Mesothelial cell of epicardium (in vitro differentiated cells): Measurements from ENCODE around the gene CCDC6. TPM values are rescaled to one million over a fixed set of nuclear protein-coding genes. Genes with fewer than 3 reads are reported as not detected.
"Not testable (repeated sequence)": the region's sequence is repeated elsewhere in the genome, so short reads cannot be mapped to it uniquely, and the experiment has no call there.

Experiments
- DNase-seq, 2 experiments: peaks; one replicate each; pipeline ENCODE4 v3.0.0; 2021; ENCODE audit warnings: low spot score in 2 of 2; ENCODE audit not compliant: unreplicated experiment in 2 of 2
- H3K27ac Mint-ChIP-seq: 2 replicates; pipeline ENCODE4 v1.8.0; 2021; ENCODE audit warnings: mixed read lengths
- H3K27me3 Mint-ChIP-seq: 2 replicates; pipeline ENCODE4 v1.8.0; 2021; ENCODE audit warnings: low read depth, mixed read lengths
- H3K36me3 Mint-ChIP-seq: 2 replicates; pipeline ENCODE4 v1.8.0; 2021; ENCODE audit warnings: mixed read lengths
- H3K4me1 Mint-ChIP-seq: 2 replicates; pipeline ENCODE4 v1.8.0; 2021; ENCODE audit warnings: mixed read lengths
- H3K4me3 Mint-ChIP-seq: 2 replicates; pipeline ENCODE4 v1.8.0; 2021; ENCODE audit warnings: mild to moderate bottlenecking, moderate library complexity, mixed read lengths
- H3K9me3 Mint-ChIP-seq: 2 replicates; pipeline ENCODE4 v1.8.0; 2021; ENCODE audit warnings: mixed read lengths
- total RNA-seq: library from RNA; stranded (reverse); gene quantifications from 3 replicates; pipeline ENCODE4 v1.2.1, GENCODE V29; 2021
- TF ChIP-seq, protein P1 (sequence below): fragments of 200-600 bp; sonication (generic); IDR thresholded peaks from one replicate; pipeline ENCODE4 v1.5.0; 2021; ENCODE audit warnings: antibody characterized with exemption; ENCODE audit not compliant: unreplicated experiment

Gene CCDC6
- total RNA-seq, 1 donor from 2014 or later, result 50.5 TPM

DNA sequence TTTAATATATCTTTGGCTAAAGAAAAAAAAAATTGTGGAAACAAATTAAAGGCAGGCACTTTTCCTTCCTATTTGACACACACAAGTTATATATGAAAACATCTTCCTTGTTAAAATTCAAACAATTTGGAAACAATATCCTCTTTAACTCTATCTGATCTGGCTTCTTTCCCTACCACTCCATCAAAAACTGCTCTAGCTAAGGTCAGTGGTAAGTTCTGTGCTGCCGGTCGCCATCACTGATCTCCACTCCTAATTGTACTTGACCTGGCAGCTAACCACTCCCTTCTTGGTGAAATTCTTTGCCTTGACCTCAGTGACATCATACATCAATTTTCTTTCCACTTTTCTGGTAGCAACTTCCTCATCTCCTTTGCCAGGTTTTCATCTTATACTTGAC lies 105.2 kb downstream of the CCDC6 start:
- Mint-ChIP-seq H3K4me3 (no peak overlapping the region), H3K9me3 (no peaks in the 10 kb centered on the region), H3K36me3 (peaks cover 50% of the 10 kb centered on the region), H3K27ac (no peak overlapping the region), H3K4me1 (no peaks in the 10 kb centered on the region), H3K27me3 (no peaks in the 10 kb centered on the region)
- TF ChIP-seq, protein P1, sequence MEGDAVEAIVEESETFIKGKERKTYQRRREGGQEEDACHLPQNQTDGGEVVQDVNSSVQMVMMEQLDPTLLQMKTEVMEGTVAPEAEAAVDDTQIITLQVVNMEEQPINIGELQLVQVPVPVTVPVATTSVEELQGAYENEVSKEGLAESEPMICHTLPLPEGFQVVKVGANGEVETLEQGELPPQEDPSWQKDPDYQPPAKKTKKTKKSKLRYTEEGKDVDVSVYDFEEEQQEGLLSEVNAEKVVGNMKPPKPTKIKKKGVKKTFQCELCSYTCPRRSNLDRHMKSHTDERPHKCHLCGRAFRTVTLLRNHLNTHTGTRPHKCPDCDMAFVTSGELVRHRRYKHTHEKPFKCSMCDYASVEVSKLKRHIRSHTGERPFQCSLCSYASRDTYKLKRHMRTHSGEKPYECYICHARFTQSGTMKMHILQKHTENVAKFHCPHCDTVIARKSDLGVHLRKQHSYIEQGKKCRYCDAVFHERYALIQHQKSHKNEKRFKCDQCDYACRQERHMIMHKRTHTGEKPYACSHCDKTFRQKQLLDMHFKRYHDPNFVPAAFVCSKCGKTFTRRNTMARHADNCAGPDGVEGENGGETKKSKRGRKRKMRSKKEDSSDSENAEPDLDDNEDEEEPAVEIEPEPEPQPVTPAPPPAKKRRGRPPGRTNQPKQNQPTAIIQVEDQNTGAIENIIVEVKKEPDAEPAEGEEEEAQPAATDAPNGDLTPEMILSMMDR, result no peak
- DNase-seq, result no peak

GRCh38 chr10:59799421-59799820 lies 106.9 kb downstream of the CCDC6 start:
- TF ChIP-seq, protein P1, result no peak
- H3K9me3 Mint-ChIP-seq, result no peaks in the 10 kb centered on the region

DNA sequence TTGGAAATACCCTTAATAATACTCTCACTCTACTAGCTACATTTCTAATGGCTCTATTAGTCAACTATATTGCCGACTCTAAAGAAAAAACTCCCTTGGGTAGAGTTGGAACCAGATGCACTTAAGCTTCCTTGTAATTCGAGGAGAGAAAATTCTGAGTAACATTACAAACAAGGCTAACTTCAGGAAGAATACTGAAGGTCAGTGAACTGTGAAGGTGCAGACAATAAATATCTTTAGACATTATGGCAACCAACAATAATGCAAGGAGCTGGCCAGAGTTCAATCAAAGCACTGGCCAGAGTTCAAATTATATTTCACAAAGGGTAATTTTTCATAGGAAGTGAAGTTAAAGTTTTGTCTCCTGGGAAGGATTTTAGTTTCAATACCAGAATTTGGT lies 112.4 kb downstream of the CCDC6 start:
- H3K4me1 Mint-ChIP-seq, result peaks cover 1% of the 10 kb centered on the region
- TF ChIP-seq, protein P1, result no peak
- no peak for DNase-seq
- H3K4me3 Mint-ChIP-seq, result no peak overlapping the region
- no peaks in the 10 kb centered on the region for H3K27me3 Mint-ChIP-seq
- no peak overlapping the region for H3K27ac Mint-ChIP-seq
- no peaks in the 10 kb centered on the region for H3K9me3 Mint-ChIP-seq
- H3K36me3 Mint-ChIP-seq, result peaks cover 59% of the 10 kb centered on the region

More at GRCh38 chr10:59799421-59799820, 106.9 kb downstream of the CCDC6 start:
- Mint-ChIP-seq H3K36me3 (peaks cover 55% of the 10 kb centered on the region), H3K4me1 (no peaks in the 10 kb centered on the region), H3K27ac (no peak overlapping the region), H3K4me3 (no peak overlapping the region), H3K27me3 (no peaks in the 10 kb centered on the region)
- DNase-seq, result no peak

DNA sequence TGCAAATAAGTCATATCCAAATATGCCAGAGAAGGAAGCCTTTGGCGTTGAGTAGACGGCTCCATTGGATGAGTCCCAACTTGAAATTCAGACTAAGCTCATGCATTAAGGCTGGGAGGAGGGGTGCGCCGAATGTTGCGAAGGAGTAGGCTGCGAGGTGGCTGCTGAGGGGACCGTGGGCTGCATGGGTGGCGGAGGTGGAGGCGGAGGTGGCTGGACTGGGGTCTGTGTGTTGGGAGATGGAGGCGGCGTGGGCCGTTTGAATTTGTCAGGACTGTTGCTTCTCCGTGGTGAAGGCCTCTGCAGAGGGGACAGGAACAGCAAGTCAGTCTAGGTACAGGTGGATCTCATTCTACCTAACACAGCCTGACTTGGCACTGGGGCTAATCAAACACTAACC lies 113.5 kb downstream of the CCDC6 start:
- no peaks in the 10 kb centered on the region for H3K9me3 Mint-ChIP-seq
- peaks cover 1% of the 10 kb centered on the region for H3K4me1 Mint-ChIP-seq
- TF ChIP-seq, protein P1, result no peak
- no peak for DNase-seq
- H3K27me3 Mint-ChIP-seq, result no peaks in the 10 kb centered on the region
- peaks cover 52% of the 10 kb centered on the region for H3K36me3 Mint-ChIP-seq
- H3K4me3 Mint-ChIP-seq, result no peak overlapping the region
- no peak overlapping the region for H3K27ac Mint-ChIP-seq

DNA sequence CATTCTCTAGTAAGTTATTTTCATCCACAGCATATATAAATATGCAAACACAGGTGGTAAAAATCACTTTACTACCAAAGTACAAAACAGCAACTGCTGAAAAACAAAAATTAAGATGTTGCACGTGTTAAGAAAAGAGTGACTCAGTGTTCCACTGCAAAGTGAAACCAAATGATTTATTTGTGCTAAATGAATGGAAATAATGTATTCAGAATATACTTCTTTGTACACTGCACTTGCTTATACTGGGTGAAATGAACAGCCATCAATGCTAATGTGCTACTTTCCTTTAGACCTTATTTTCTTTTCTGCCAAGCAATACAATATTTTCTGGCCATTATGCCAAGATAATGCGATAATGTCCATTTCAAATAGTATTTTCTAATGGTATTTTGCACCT lies 114.8 kb downstream of the CCDC6 start:
- Mint-ChIP-seq H3K4me3 (no peak overlapping the region), H3K27me3 (no peaks in the 10 kb centered on the region), H3K36me3 (peaks cover 42% of the 10 kb centered on the region), H3K9me3 (no peaks in the 10 kb centered on the region), H3K4me1 (peaks cover 1% of the 10 kb centered on the region), H3K27ac (no peak overlapping the region)
- DNase-seq, result no peak
- TF ChIP-seq, protein P1, result no peak

- H3K9me3 Mint-ChIP-seq, H3K4me3 Mint-ChIP-seq, DNase-seq, H3K27me3 Mint-ChIP-seq, H3K4me1 Mint-ChIP-seq, H3K27ac Mint-ChIP-seq: not testable (repeated sequence)
- H3K36me3 Mint-ChIP-seq, result peaks cover 32% of the 10 kb centered on the region
Measured at GRCh38 chr10:59790080-59790479, 116.3 kb downstream of the CCDC6 start.

- not testable (repeated sequence) for H3K9me3 Mint-ChIP-seq, H3K4me3 Mint-ChIP-seq, H3K27me3 Mint-ChIP-seq, H3K4me1 Mint-ChIP-seq, H3K27ac Mint-ChIP-seq, DNase-seq
- H3K36me3 Mint-ChIP-seq, result peaks cover 20% of the 10 kb centered on the region
Measured at GRCh38 chr10:59788914-59789313, 117.4 kb downstream of the CCDC6 start.

GRCh38 chr10:59787032-59787431 lies 119.3 kb downstream of the CCDC6 start:
- not testable (repeated sequence) for DNase-seq, H3K27ac Mint-ChIP-seq, H3K36me3 Mint-ChIP-seq, H3K9me3 Mint-ChIP-seq, H3K4me1 Mint-ChIP-seq, H3K27me3 Mint-ChIP-seq, H3K4me3 Mint-ChIP-seq

GRCh38 chr10:59785476-59785875 lies 120.9 kb downstream of the CCDC6 start:
- H3K27ac Mint-ChIP-seq, H3K27me3 Mint-ChIP-seq, H3K4me1 Mint-ChIP-seq, H3K36me3 Mint-ChIP-seq, H3K4me3 Mint-ChIP-seq, DNase-seq, H3K9me3 Mint-ChIP-seq: not testable (repeated sequence)
